ENCODE results near the gene ZNF692. TPM values are rescaled to one million over a fixed set of nuclear protein-coding genes. Genes with fewer than 3 reads are reported as not detected.

The ZNF692 gene
- total and polyA plus RNA-seq, 2 of the 13 experiments (the other 11 are each of a cell fraction or from before 2014, with no cell fraction given), result 27.3 to 45.8 TPM

DNA sequence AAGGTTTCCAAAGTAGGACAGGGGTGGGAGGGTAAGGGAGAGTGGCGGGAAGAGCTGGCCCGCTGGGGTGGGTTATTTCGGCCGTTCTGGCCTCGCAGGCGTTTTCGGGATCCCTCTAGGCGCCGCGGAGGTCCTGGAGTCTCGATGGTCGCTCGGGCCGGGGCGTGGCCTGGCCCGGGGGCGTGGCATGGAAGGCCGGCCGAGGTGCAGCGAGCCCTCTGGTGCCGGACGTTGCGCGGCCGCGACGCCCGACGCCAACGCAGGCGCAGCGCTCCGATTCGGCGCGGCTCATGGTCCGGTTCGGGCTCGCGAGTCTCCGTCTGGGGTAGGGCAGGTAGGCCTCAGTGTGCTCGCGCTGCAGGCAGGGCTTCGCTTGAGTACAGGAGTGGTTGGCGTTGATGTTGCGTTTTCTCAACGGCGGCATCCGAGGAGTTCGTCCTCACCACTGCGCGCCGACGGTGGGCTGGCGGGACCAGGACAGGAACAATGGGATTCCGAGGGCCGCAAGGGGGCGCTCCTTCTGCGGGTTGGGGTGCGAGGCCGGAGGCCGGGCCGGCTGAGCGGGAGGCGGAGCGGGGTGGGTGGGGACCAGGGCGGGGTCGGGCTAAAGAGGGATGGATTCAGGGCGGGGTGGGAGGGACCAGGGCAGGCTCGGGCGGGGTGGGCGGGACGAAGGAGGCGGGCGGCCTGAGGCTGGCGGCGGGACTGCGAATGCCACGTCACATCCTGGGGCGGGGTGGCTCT, 47.3 kb upstream of the ZNF692 start, which contains the start of gene PGBD2 (continued):
- peak; percentile 81; the same call in 1 of the 2 replicates for TF ChIP-seq BATF2 (CRISPR knock-in tag; IDR thresholded peaks at IDR 0.05)
- TF ChIP-seq ZSCAN20 (CRISPR knock-in tag; IDR thresholded peaks at IDR 0.05; ENCODE audit: borderline replicate concordance), result 0 out of 2 replicates have a peak, but pooled peaks have one; percentile 78
- TF ChIP-seq CENPBD1 (CRISPR knock-in tag; IDR thresholded peaks at IDR 0.05; ENCODE audit: borderline replicate concordance, low read depth), result no peak; the same call in 1 of the 2 replicates
- TF ChIP-seq BORCS8-MEF2B (CRISPR knock-in tag; IDR thresholded peaks at IDR 0.05), result peak; percentile 93
- peak; percentile 40; the same call in 1 of the 2 replicates for TF ChIP-seq ZNF414 (CRISPR knock-in tag; IDR thresholded peaks at IDR 0.05)
- TF ChIP-seq DBP (CRISPR knock-in tag; IDR thresholded peaks at IDR 0.05; ENCODE audit: not compliant biosample characterization), result peak; percentile 65
- TF ChIP-seq RAD21 (CRISPR knock-in tag; IDR thresholded peaks at IDR 0.05), result peak; percentile 78
- peak; percentile 95 for TF ChIP-seq ZNF772 (CRISPR knock-in tag; IDR thresholded peaks at IDR 0.05)
- no peak for TF ChIP-seq MBNL3 (CRISPR knock-in tag; conservative IDR thresholded peaks at IDR 0.05)
- TF ChIP-seq CEBPZ (IDR thresholded peaks at IDR 0.05; ENCODE audit: low read length), result no peak
- TF ChIP-seq, protein P1, sequence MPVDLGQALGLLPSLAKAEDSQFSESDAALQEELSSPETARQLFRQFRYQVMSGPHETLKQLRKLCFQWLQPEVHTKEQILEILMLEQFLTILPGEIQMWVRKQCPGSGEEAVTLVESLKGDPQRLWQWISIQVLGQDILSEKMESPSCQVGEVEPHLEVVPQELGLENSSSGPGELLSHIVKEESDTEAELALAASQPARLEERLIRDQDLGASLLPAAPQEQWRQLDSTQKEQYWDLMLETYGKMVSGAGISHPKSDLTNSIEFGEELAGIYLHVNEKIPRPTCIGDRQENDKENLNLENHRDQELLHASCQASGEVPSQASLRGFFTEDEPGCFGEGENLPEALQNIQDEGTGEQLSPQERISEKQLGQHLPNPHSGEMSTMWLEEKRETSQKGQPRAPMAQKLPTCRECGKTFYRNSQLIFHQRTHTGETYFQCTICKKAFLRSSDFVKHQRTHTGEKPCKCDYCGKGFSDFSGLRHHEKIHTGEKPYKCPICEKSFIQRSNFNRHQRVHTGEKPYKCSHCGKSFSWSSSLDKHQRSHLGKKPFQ (CRISPR knock-in tag; IDR thresholded peaks at IDR 0.05; ENCODE audit: insufficient replicate concordance), result peak; percentile 77
- TF ChIP-seq ZNF441 (CRISPR knock-in tag; IDR thresholded peaks at IDR 0.05; ENCODE audit: borderline replicate concordance), result 0 out of 2 replicates have a peak, but pooled peaks have one; percentile 50
- peak; percentile 73 for TF ChIP-seq ZNF121 (CRISPR knock-in tag; IDR thresholded peaks at IDR 0.05)
- TF ChIP-seq SALL1 (CRISPR knock-in tag; IDR thresholded peaks at IDR 0.05), result peak; percentile 95
- no peak for TF ChIP-seq HNF4G (IDR thresholded peaks at IDR 0.05; ENCODE audit: borderline replicate concordance, low read depth, low read length)
- 0 out of 2 replicates have a peak, but pooled peaks have one; percentile 70 for TF ChIP-seq HNF4G (CRISPR knock-in tag; IDR thresholded peaks at IDR 0.05; ENCODE audit: borderline replicate concordance, low read depth)
- peak; percentile 76 for TF ChIP-seq ZNF160 (CRISPR knock-in tag; IDR thresholded peaks at IDR 0.05)
- TF ChIP-seq DNMT1 (CRISPR knock-in tag; IDR thresholded peaks at IDR 0.05), result peak; percentile 99
- no peak for TF ChIP-seq ZNF282 (IDR thresholded peaks at IDR 0.05; ENCODE audit: partially characterized antibody)
- TF ChIP-seq, protein P2, sequence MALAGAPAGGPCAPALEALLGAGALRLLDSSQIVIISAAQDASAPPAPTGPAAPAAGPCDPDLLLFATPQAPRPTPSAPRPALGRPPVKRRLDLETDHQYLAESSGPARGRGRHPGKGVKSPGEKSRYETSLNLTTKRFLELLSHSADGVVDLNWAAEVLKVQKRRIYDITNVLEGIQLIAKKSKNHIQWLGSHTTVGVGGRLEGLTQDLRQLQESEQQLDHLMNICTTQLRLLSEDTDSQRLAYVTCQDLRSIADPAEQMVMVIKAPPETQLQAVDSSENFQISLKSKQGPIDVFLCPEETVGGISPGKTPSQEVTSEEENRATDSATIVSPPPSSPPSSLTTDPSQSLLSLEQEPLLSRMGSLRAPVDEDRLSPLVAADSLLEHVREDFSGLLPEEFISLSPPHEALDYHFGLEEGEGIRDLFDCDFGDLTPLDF (CRISPR knock-in tag; IDR thresholded peaks at IDR 0.05), result peak; percentile 79

Measured in HepG2 (cell line).